GM12878 (cell line): ENCODE measurements around the gene PCSK6. TPM values are rescaled to one million over a fixed set of nuclear protein-coding genes. Genes with fewer than 3 reads are reported as not detected.

Source experiments
- ATAC-seq: fragments of 200-7000 bp; cut with Tn5 transposase; 3 replicates; pipeline ENCODE4 v1.9.1; 2020; ENCODE audit warnings: mild to moderate bottlenecking, moderate library complexity
- BruUV-seq: library from RNA; stranded (reverse); fragments of 400-500 nt; replicated peaks from 2 replicates; lab custom pipeline; 2021; lab: Mats Ljungman, UMichigan
- CTCF ChIA-PET: fragments of 300-600 bp; sonication (Branson Sonifier 250); formaldehyde crosslinking; extraction: SDS; loops from one replicate; lab custom pipeline; 2021; ENCODE audit warnings: inconsistent platforms; lab: Yijun Ruan, JAX
- POLR2A ChIA-PET: fragments of 350-600 bp; formaldehyde crosslinking; extraction: SDS; loops from one replicate; lab custom pipeline; 2021; ENCODE audit warnings: inconsistent platforms; lab: Charles Lee
- RAD21 ChIA-PET: fragments of 300-600 bp; sonication (Branson Sonifier 250); formaldehyde crosslinking; loops from one replicate; lab custom pipeline; 2023; ENCODE audit warnings: antibody characterized with exemption; ENCODE audit not compliant: unreplicated experiment; lab: Charles Lee
- SMC1A ChIA-PET: fragments of 300-600 bp; sonication (Branson Sonifier 250); formaldehyde crosslinking; loops from one replicate; lab custom pipeline; 2023; ENCODE audit not compliant: unreplicated experiment, uncharacterized antibody; lab: Charles Lee
- DNase-seq: peaks from one replicate; pipeline ENCODE4 v3.0.0-alpha.2; 2011; ENCODE audit warnings: low read depth, low spot score
- FAIRE-seq: peaks from 3 replicates; lab custom pipeline; 2011; peaks lifted over from hg19 to GRCh38; lab: Jason Lieb, UNC
- H2AFZ ChIP-seq: 2 replicates; pipeline ENCODE4 v1.6.0; 2011; ENCODE audit warnings: low read depth, low read length, control low read depth; ENCODE audit not compliant: control insufficient read depth
- H3K27ac ChIP-seq: 2 replicates; pipeline ENCODE4 v1.5.1; 2011; ENCODE audit warnings: control low read depth; ENCODE audit not compliant: control insufficient read depth, insufficient read depth
- H3K27me3 ChIP-seq, 2 experiments: replicated peaks in 1 of 2; 2 replicates each; pipeline versions ENCODE4 v1.6.0 to v1.6.1; 2011; ENCODE audit warnings: low read length in 1 of 2; ENCODE audit not compliant: control insufficient read depth in 2 of 2, insufficient read depth in 2 of 2
- H3K36me3 ChIP-seq, 2 experiments: 2 replicates each; pipeline ENCODE4 v1.5.1; 2011; ENCODE audit warnings: low read length in 1 of 2; ENCODE audit not compliant: control insufficient read depth in 2 of 2, insufficient read depth in 2 of 2
- H3K4me1 ChIP-seq: 2 replicates; pipeline ENCODE4 v1.6.1; 2011; ENCODE audit warnings: mild to moderate bottlenecking, low read length, moderate library complexity, mixed read lengths; ENCODE audit not compliant: control insufficient read depth, insufficient read depth
- H3K4me2 ChIP-seq: 2 replicates; pipeline ENCODE4 v1.6.0; 2011; ENCODE audit warnings: control low read depth; ENCODE audit not compliant: control insufficient read depth, insufficient read depth
- H3K4me3 ChIP-seq: fragments of 200-600 bp; sonication (generic); 2 replicates; pipeline ENCODE4 v1.5.1; 2016
- H3K79me2 ChIP-seq: 2 replicates; pipeline ENCODE4 v1.6.0; 2011; ENCODE audit warnings: low read length; ENCODE audit not compliant: control insufficient read depth, insufficient read depth
- H3K9ac ChIP-seq: 2 replicates; pipeline ENCODE4 v1.8.0; 2011; ENCODE audit warnings: low read length, control low read depth, mixed read lengths; ENCODE audit not compliant: control insufficient read depth, insufficient read depth
- H3K9me3 ChIP-seq: replicated peaks from 3 replicates; pipeline ENCODE4 v1.5.1; 2011; ENCODE audit warnings: mild to moderate bottlenecking, low read length; ENCODE audit not compliant: control insufficient read depth, insufficient read depth
- H4K20me1 ChIP-seq: 2 replicates; pipeline ENCODE4 v1.6.0; 2011; ENCODE audit not compliant: control insufficient read depth, insufficient read depth
- CTCF ChIP-seq, 3 experiments: IDR thresholded peaks in 2 of 3; conservative IDR thresholded peaks in 1 of 3; 2 replicates each; pipeline ENCODE4 v1.5.1; 2011; ENCODE audit warnings: low read depth in 3 of 3, low read length in 3 of 3, mild to moderate bottlenecking in 3 of 3, control low read depth in 2 of 3, moderate library complexity in 2 of 3, inconsistent platforms in 1 of 3, mixed read lengths in 1 of 3; ENCODE audit not compliant: control insufficient read depth in 2 of 3, insufficient read depth in 1 of 3; ENCODE audit errors: extremely low read depth in 1 of 3
- E2F8 ChIP-seq: fragments of 450-650 bp; IDR thresholded peaks from 2 replicates; pipeline ENCODE4 v1.6.1; 2018; ENCODE audit warnings: mild to moderate bottlenecking, low read depth, moderate library complexity; ENCODE audit not compliant: partially characterized antibody
- EZH2 ChIP-seq: IDR thresholded peaks from 2 replicates; pipeline ENCODE4 v1.6.1; 2012; ENCODE audit warnings: low read depth, mild to moderate bottlenecking, control low read depth, inconsistent platforms, low read length, borderline replicate concordance; ENCODE audit not compliant: control insufficient read depth
- HDAC6 ChIP-seq: fragments of 200-600 bp; sonication (generic); IDR thresholded peaks from one replicate; pipeline ENCODE4 v1.8.0; 2017; ENCODE audit warnings: antibody characterized with exemption; ENCODE audit not compliant: unreplicated experiment
- IRF5 ChIP-seq: fragments of 450-650 bp; IDR thresholded peaks from 2 replicates; pipeline ENCODE4 v1.6.1; 2017; ENCODE audit warnings: borderline replicate concordance
- MYC ChIP-seq: IDR thresholded peaks from 2 replicates; pipeline ENCODE4 v1.6.1; 2011; ENCODE audit warnings: mild to moderate bottlenecking, low read length, moderate library complexity, inconsistent platforms; ENCODE audit not compliant: insufficient read depth, insufficient replicate concordance, insufficient read length, severe bottlenecking
- NFIC ChIP-seq: IDR thresholded peaks from 2 replicates; pipeline ENCODE4 v1.6.1; 2012; ENCODE audit warnings: low read depth, mild to moderate bottlenecking, inconsistent platforms, low read length, moderate library complexity
- RFX5 ChIP-seq: IDR thresholded peaks from 2 replicates; pipeline ENCODE4 v1.6.1; 2011; ENCODE audit warnings: low read depth, low read length, improper control_type of control experiment
- SMARCA5 ChIP-seq: fragments of 450-650 bp; IDR thresholded peaks from 2 replicates; pipeline ENCODE4 v1.6.1; 2017; ENCODE audit warnings: mild to moderate bottlenecking
- WRNIP1 ChIP-seq: IDR thresholded peaks from 2 replicates; pipeline ENCODE4 v1.6.1; 2011; ENCODE audit warnings: low read depth, low read length, improper control_type of control experiment, borderline replicate concordance
- ZNF622 ChIP-seq: fragments of 450-650 bp; IDR thresholded peaks from 2 replicates; pipeline ENCODE4 v1.6.1; 2017; ENCODE audit warnings: mild to moderate bottlenecking, inconsistent platforms
- WGBS: methylation state at CpG from one replicate; pipeline ENCODE4 v1.1.6; 2016; ENCODE audit warnings: low lambda C conversion rate; ENCODE audit not compliant: insufficient replicate concordance, insufficient coverage; ENCODE audit errors: missing lambda C conversion rate; 5-methylcytosine and 5-hydroxymethylcytosine counted together
- in situ Hi-C: fragments of 300-500 bp; cut with MboI; formaldehyde crosslinking; loops from 9 replicates; pipeline ENCODE4 v1.14.3; 2018; ENCODE audit warnings: mixed read lengths
- intact Hi-C: fragments of 100-400 bp; cut with micrococcal nuclease; formaldehyde crosslinking; loops from one replicate; pipeline ENCODE4 v1.14.2; 2022; ENCODE audit not compliant: unreplicated experiment
- polyA plus RNA-seq, 11 experiments: library from polyadenylated mRNA; depleted of rRNA in 4 of 11; unstranded in 6 of 11; stranded (reverse) in 5 of 11; fragments of >200 nt; fragmentation: Nextera tagmentation in 4 of 11; fragmentation: Illumina TruSeq in 1 of 11; extraction: Ambion mirVana in 4 of 11; extraction: Trizol in 1 of 11; gene quantifications; 1 replicate in 1 of 11; 2 replicates in 10 of 11; pipeline versions ENCODE4 v1.2.1 to v1.2.3, GENCODE V29; 2011 to 2016; ENCODE audit warnings: inconsistent platforms in 2 of 11, missing spikeins in 2 of 11, low read depth in 1 of 11
- total RNA-seq, 4 experiments: library from RNA; depleted of rRNA in 3 of 4; stranded (reverse); fragments of >200 nt in 3 of 4; fragmentation: Illumina TruSeq in 1 of 4; extraction: Trizol in 1 of 4; gene quantifications; 2 replicates each; pipeline versions ENCODE4 v1.2.1 to v1.2.3, GENCODE V29; 2013 to 2021

The PCSK6 gene
- total and polyA plus RNA-seq, 10 of the 15 experiments (the other 5 are each of a cell fraction or from before 2014, with no cell fraction given) = 0.19 to 0.67 (median 0.25) TPM; not detected in 4

GRCh38 chr15:101386006-101386405 is 103.5 kb downstream of the PCSK6 start:
- ChIA-PET SMC1A (no interaction called here), POLR2A (no interaction called here), CTCF (no interaction called here), RAD21 (no interaction called here)
- Histone ChIP-seq H2AFZ (no peak overlapping the region), H3K9me3 (no peaks in the 10 kb centered on the region), H3K4me1 (no peaks in the 10 kb centered on the region), H3K79me2 (no peaks in the 10 kb centered on the region), H3K4me2 (no peak overlapping the region), H4K20me1 (no peaks in the 10 kb centered on the region), H3K36me3 (no peaks in the 10 kb centered on the region), H3K27me3 (no peaks in the 10 kb centered on the region), H3K9ac (no peak overlapping the region), H3K4me3 (no peak overlapping the region), H3K27ac (no peak overlapping the region)
- ATAC-seq (no peak), FAIRE-seq (no peak), DNase-seq (no peak)
- no TSS peak for BruUV-seq
- in situ Hi-C loops (no loop called here), intact Hi-C loops (no loop called here)
- WGBS = 61% methylated on average over 18 of the region's 18 CpGs
- TF ChIP-seq CTCF (IDR thresholded peaks at IDR 0.05 in 2 of 3, conservative IDR thresholded peaks at IDR 0.05 in 1 of 3; ENCODE audit: control insufficient read depth in 2 of 3, extremely low read depth in 1 of 3, insufficient read depth in 1 of 3, low read depth in 3 of 3, low read length in 3 of 3) (no peak), MYC (no peak), WRNIP1 (no peak), SMARCA5 (no peak), NFIC (no peak), HDAC6 (no peak), RFX5 (no peak), IRF5 (no peak), EZH2 (no peak), ZNF622 (no peak), E2F8 (no peak)
